ENCODE results near the gene ALOXE3. TPM values are rescaled to one million over a fixed set of nuclear protein-coding genes. Genes with fewer than 3 reads are reported as not detected.

ALOXE3 gene
- polyA plus RNA-seq, 4 donors, result 0.13 to 1.6 TPM; not detected in 2

DNA sequence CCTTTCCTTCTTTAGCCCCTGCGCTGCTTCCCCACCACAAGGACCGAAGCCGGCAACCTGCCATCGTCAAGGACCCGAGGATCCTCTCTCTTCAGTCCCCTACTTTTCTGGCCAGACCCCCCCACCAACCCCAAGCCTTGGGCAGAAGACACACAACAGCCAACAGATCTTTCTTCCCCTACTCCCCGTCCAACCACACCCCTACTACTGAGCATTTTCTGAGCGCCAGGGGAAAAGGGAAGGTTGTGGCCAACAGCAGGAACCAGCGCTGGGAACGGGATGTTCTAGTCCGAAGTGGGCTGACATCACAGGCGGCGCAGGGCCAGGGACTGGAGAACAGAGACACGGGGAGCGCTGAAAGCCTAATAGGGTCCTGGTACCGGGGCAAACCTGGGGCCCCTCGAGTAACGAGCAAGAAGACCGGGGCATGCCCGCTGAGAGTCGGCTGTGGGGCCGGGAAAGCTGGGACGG is 33.4 kb upstream of the ALOXE3 start:
- H3K36me3 ChIP-seq (ENCODE audit: control insufficient read depth in 3 of 3, insufficient read depth in 2 of 3, low read depth in 1 of 3, low read length in 3 of 3), result peaks cover 21 to 45% (median 24%) of the 10 kb centered on the region in 3 donors
- WGBS, 3 donors, result 1 to 3% (median 3%) methylated on average over 22 of the region's 22 CpGs
- H3K27ac ChIP-seq (ENCODE audit: low read depth in 1 of 3, low read length in 2 of 3), result peak overlapping the region; percentile 90 to 97 (median 92)
- peaks cover 0 to 56% (median 12%) of the 10 kb centered on the region in 3 donors for H3K4me1 ChIP-seq (ENCODE audit: control insufficient read depth in 3 of 3, insufficient read depth in 2 of 3, low read depth in 1 of 3, low read length in 2 of 3)
- peak overlapping the region; percentile 59 to 69 (median 64) for H3K4me3 ChIP-seq (ENCODE audit: low read depth in 1 of 3, low read length in 3 of 3)
- peak in 1 of 2 donors; percentile 77 for DNase-seq
- H3K27me3 ChIP-seq (ENCODE audit: control insufficient read depth in 3 of 3, insufficient read depth in 3 of 3, low read length in 3 of 3), result no peaks in the 10 kb centered on the region
- FAIRE-seq, result no peak
- H3K9me3 ChIP-seq (ENCODE audit: control insufficient read depth in 2 of 2, insufficient read depth in 1 of 2, low read depth in 1 of 2, low read length in 1 of 2), result no peaks in the 10 kb centered on the region

DNA sequence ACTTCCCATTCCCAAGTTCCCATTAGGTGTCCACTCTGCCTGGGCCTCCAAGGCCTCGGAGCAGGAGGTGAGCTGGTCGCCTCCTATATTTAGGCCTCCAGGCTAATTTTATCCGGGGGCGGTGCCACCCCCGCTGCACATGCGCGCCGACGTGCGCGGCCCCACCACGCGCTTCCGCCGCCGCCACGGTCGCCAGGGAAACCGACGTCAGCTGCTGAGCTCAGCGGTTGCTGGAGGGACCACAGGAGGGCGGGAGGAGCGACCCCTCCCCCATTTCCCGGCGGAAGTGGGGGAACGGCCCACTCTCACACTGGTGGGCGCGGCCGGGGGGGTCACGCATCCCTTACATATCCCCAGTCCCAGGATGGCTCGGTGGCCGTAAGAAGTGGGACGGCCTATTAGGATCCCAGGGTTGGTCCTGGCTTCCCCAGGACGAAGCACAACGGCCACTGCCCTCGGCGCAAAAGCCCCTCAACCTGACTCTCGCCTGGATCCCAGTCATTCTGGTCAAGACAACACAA is 32.9 kb upstream of the ALOXE3 start:
- peak; percentile 61 to 92 for DNase-seq
- Histone ChIP-seq H3K4me1 (ENCODE audit: control insufficient read depth in 3 of 3, insufficient read depth in 2 of 3, low read depth in 1 of 3, low read length in 2 of 3) (peaks cover 0 to 56% (median 12%) of the 10 kb centered on the region in 3 donors), H3K27me3 (ENCODE audit: control insufficient read depth in 3 of 3, insufficient read depth in 3 of 3, low read length in 3 of 3) (no peaks in the 10 kb centered on the region), H3K4me3 (ENCODE audit: low read depth in 1 of 3, low read length in 3 of 3) (peak overlapping the region; percentile 59 to 69 (median 64)), H3K9me3 (ENCODE audit: control insufficient read depth in 2 of 2, insufficient read depth in 1 of 2, low read depth in 1 of 2, low read length in 1 of 2) (no peaks in the 10 kb centered on the region), H3K27ac (ENCODE audit: low read depth in 1 of 3, low read length in 2 of 3) (peak overlapping the region; percentile 90 to 97 (median 92)), H3K36me3 (ENCODE audit: control insufficient read depth in 3 of 3, insufficient read depth in 2 of 3, low read depth in 1 of 3, low read length in 3 of 3) (peaks cover 21 to 50% (median 29%) of the 10 kb centered on the region in 3 donors)
- 1 to 8% (median 4%) methylated on average over 37 to 38 of the region's 38 CpGs for WGBS, 3 donors
- FAIRE-seq, result no peak

DNA sequence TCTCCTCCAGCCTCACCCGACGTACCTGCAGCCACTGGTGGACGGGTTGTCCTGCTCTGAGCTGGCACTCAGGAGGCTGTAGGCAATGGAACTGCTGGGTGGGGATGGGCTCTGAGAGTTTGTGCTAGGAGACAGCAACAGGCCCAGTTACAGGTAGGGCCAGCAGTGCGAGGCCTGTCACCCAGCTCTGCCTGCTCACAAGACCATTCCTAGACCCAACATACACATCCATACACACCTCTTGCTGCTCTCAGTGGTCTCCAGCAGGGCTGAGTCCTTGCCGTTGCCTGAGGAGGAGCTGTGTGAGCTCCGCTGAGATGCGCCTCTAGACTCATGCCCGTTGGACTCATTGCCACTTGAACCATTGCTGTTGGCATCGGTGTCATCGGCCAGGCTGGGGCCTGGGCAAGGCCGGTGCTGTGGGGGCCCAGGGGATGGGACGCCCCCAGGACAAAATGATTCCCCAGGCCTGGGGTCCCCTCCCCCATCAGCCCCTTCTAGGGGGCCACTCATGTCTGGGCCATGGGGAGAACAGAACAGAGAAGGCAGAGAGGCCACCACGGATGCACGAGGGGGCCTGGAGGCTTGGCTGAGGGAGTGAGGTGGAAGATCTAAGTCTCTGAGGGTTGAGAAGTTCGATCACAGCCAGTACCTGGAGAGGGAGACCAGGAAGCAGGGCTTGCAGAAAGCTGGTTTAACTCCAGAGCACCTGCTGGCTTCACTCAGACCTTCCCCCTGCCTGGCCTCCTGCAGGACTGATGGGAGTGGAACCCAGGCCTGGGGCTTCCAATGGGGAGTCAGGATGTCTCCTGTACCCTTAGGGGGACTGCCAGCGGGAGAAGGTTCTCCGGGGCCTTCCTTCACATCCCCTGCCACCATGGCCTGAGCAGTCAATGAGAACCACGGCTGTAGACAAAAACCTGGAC is 32.1 kb upstream of the ALOXE3 start:
- no peaks in the 10 kb centered on the region for H3K9me3 ChIP-seq (ENCODE audit: control insufficient read depth in 2 of 2, insufficient read depth in 1 of 2, low read depth in 1 of 2, low read length in 1 of 2)
- no peaks in the 10 kb centered on the region for H3K27me3 ChIP-seq (ENCODE audit: control insufficient read depth in 3 of 3, insufficient read depth in 3 of 3, low read length in 3 of 3)
- FAIRE-seq (no peak), DNase-seq (no peak)
- peak overlapping the region; percentile 90 to 97 (median 92) for H3K27ac ChIP-seq (ENCODE audit: low read depth in 1 of 3, low read length in 2 of 3)
- WGBS, 3 donors, result 77 to 82% (median 81%) methylated on average over 18 of the region's 18 CpGs
- H3K4me3 ChIP-seq (ENCODE audit: low read depth in 1 of 3, low read length in 3 of 3), result peak overlapping the region in 2 of 3 donors; percentile 64 to 69
- peaks cover 0 to 51% (median 12%) of the 10 kb centered on the region in 3 donors for H3K4me1 ChIP-seq (ENCODE audit: control insufficient read depth in 3 of 3, insufficient read depth in 2 of 3, low read depth in 1 of 3, low read length in 2 of 3)
- peaks cover 24 to 57% (median 29%) of the 10 kb centered on the region in 3 donors for H3K36me3 ChIP-seq (ENCODE audit: control insufficient read depth in 3 of 3, insufficient read depth in 2 of 3, low read depth in 1 of 3, low read length in 3 of 3)

DNA sequence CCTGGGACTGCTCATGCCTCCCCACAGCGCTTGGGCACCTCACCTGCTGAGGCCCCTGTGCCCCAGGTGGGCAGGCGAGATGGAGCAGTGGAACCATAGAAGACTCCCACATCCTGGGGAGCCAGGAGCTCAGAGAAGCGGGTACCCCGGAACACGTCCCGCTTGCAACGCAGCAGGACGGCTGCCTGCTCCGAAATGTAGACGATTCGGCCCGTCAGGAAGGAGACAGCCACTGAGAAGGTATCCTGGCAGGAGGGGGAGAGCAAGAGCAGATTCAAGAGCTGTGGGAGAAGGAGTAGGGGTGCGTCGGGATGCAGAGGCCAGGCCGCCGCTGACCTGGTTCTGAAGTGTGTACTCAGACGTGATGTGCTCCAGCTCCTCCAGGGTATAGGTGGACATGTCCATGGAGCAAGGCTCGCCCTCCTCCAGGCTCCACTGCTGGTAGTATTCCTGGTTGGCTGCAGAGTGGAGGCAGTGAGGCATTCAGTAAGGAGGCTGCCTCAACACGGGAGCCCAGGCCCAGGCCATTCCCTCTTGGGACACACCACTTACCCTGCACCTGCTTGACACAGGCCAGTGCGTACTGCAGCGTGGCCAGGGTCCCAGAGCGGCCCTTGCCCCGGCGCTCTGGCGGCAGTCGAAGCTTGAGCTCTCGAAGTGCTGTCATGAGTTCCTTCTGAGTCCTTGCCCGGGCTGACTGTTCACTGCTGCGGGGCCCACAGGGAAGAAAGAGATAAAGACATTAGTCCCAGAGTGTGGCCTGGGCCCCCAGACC is 31.3 kb upstream of the ALOXE3 start:
- no peaks in the 10 kb centered on the region for H3K9me3 ChIP-seq (ENCODE audit: control insufficient read depth in 2 of 2, insufficient read depth in 1 of 2, low read depth in 1 of 2, low read length in 1 of 2)
- peaks cover 0 to 43% (median 12%) of the 10 kb centered on the region in 3 donors for H3K4me1 ChIP-seq (ENCODE audit: control insufficient read depth in 3 of 3, insufficient read depth in 2 of 3, low read depth in 1 of 3, low read length in 2 of 3)
- H3K27ac ChIP-seq (ENCODE audit: low read depth in 1 of 3, low read length in 2 of 3), result no peak overlapping the region
- DNase-seq (no peak), FAIRE-seq (no peak)
- H3K36me3 ChIP-seq (ENCODE audit: control insufficient read depth in 3 of 3, insufficient read depth in 2 of 3, low read depth in 1 of 3, low read length in 3 of 3), result peaks cover 25 to 65% (median 34%) of the 10 kb centered on the region in 3 donors
- H3K27me3 ChIP-seq (ENCODE audit: control insufficient read depth in 3 of 3, insufficient read depth in 3 of 3, low read length in 3 of 3), result no peaks in the 10 kb centered on the region
- 95 to 97% (median 96%) methylated on average over 29 of the region's 29 CpGs for WGBS, 3 donors
- no peak overlapping the region for H3K4me3 ChIP-seq (ENCODE audit: low read depth in 1 of 3, low read length in 3 of 3)

DNA sequence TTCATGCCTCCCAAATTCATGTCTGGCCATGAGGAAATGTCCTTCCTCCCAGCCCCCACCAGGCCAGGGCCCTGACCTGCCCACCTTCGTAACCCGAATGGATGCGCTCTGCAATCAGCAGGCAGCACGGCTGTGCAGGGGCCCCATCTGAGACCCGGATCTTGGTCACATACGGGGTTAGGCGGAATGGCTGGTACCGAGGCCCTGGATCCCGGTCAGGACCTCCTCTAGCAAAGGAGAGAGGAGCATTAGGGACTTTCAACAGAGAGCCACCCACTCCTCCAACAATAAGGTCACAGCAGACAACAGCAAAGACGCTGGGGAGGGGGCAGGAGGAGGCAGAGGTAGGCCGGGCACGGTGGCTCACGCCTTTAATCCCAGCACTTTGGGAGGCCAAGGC is 30.2 kb upstream of the ALOXE3 start:
- H3K9me3 ChIP-seq (ENCODE audit: control insufficient read depth in 2 of 2, insufficient read depth in 1 of 2, low read depth in 1 of 2, low read length in 1 of 2), result no peaks in the 10 kb centered on the region
- no peak overlapping the region for H3K27ac ChIP-seq (ENCODE audit: low read depth in 1 of 3, low read length in 2 of 3)
- WGBS, 3 donors, result 93 to 95% (median 95%) methylated on average over 13 of the region's 13 CpGs
- no peaks in the 10 kb centered on the region for H3K27me3 ChIP-seq (ENCODE audit: control insufficient read depth in 3 of 3, insufficient read depth in 3 of 3, low read length in 3 of 3)
- H3K4me3 ChIP-seq (ENCODE audit: low read depth in 1 of 3, low read length in 3 of 3), result no peak overlapping the region
- peaks cover 35 to 75% (median 43%) of the 10 kb centered on the region in 3 donors for H3K36me3 ChIP-seq (ENCODE audit: control insufficient read depth in 3 of 3, insufficient read depth in 2 of 3, low read depth in 1 of 3, low read length in 3 of 3)
- DNase-seq, result no peak
- peaks cover 0 to 33% (median 12%) of the 10 kb centered on the region in 3 donors for H3K4me1 ChIP-seq (ENCODE audit: control insufficient read depth in 3 of 3, insufficient read depth in 2 of 3, low read depth in 1 of 3, low read length in 2 of 3)
- FAIRE-seq, result no peak

DNA sequence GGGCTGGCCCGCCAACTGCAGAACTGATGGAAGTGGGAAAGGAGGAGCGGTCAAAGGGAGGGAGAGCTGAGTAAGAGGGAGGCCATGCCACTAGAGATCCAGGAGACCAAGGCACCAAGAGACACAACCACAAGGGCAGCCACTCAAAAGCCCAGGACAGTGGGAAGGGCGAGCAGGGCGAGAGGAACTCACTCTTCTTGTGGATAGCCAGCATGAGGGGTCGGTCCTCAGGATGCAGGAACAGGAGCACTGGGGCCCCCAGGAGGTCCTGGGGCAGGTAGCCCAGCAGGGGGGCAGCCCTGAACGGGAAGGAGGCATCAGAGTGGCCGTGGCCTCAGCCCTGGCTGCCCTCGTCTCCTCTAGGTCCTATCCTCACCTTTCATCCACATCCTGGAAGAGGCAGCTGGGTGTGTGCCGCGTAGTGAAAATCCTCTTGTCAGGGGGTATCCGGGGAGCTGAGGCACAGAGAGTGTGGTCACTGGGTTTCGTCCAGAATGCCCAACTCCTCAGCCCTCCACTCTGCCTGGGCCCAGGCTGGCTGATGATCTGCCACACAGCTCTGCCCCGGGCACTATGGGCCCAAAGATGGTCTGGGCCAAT is 29.6 kb upstream of the ALOXE3 start:
- WGBS, 3 donors, result 92 to 93% (median 92%) methylated on average over 13 of the region's 13 CpGs
- peaks cover 38 to 79% (median 46%) of the 10 kb centered on the region in 3 donors for H3K36me3 ChIP-seq (ENCODE audit: control insufficient read depth in 3 of 3, insufficient read depth in 2 of 3, low read depth in 1 of 3, low read length in 3 of 3)
- DNase-seq (no peak), FAIRE-seq (no peak)
- no peaks in the 10 kb centered on the region for H3K9me3 ChIP-seq (ENCODE audit: control insufficient read depth in 2 of 2, insufficient read depth in 1 of 2, low read depth in 1 of 2, low read length in 1 of 2)
- peak overlapping the region in 1 of 3 donors; percentile 11 for H3K27ac ChIP-seq (ENCODE audit: low read depth in 1 of 3, low read length in 2 of 3)
- peaks cover 0 to 26% (median 8%) of the 10 kb centered on the region in 3 donors for H3K4me1 ChIP-seq (ENCODE audit: control insufficient read depth in 3 of 3, insufficient read depth in 2 of 3, low read depth in 1 of 3, low read length in 2 of 3)
- H3K4me3 ChIP-seq (ENCODE audit: low read depth in 1 of 3, low read length in 3 of 3), result no peak overlapping the region
- H3K27me3 ChIP-seq (ENCODE audit: control insufficient read depth in 3 of 3, insufficient read depth in 3 of 3, low read length in 3 of 3), result no peaks in the 10 kb centered on the region

DNA sequence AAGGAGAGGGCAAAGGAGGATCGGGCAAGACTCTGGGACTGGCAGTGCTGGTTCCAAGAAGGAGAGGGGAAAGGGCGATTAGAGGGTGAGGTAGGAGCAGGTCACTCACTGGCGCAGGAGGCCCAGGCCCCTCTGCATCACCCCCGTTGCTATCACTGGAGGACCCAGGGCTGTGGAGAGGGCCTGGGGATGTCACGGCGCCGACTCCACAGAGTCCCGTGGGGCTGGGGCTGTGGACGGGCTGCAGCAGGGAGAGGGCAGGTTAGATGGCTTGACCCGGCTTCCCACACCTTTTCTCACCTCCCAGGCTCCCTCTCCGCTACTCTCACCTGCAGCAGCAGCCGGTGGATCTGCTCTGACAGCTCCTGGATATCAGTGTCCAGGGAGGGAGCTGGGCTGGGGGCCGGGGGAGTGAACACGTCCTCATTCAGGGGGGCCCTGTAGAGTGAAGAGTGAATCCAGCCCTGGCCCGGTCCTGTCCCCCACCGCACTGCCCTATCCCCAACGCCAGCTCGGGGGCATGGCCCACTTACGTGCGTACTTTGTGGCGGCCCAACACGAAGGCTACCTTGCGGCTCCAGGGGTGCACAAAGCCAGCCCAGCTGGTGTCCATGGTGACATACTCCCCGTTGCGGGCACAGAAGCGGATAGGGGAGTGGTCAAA is 29.0 kb upstream of the ALOXE3 start:
- no peak overlapping the region for H3K4me3 ChIP-seq (ENCODE audit: low read depth in 1 of 3, low read length in 3 of 3)
- WGBS, 3 donors, result 93 to 94% (median 93%) methylated on average over 26 of the region's 26 CpGs
- no peaks in the 10 kb centered on the region for H3K27me3 ChIP-seq (ENCODE audit: control insufficient read depth in 3 of 3, insufficient read depth in 3 of 3, low read length in 3 of 3)
- FAIRE-seq (no peak), DNase-seq (no peak)
- no peak overlapping the region for H3K27ac ChIP-seq (ENCODE audit: low read depth in 1 of 3, low read length in 2 of 3)
- no peaks in the 10 kb centered on the region for H3K9me3 ChIP-seq (ENCODE audit: control insufficient read depth in 2 of 2, insufficient read depth in 1 of 2, low read depth in 1 of 2, low read length in 1 of 2)
- H3K4me1 ChIP-seq (ENCODE audit: control insufficient read depth in 3 of 3, insufficient read depth in 2 of 3, low read depth in 1 of 3, low read length in 2 of 3), result peaks cover 0 to 20% (median 4%) of the 10 kb centered on the region in 3 donors
- H3K36me3 ChIP-seq (ENCODE audit: control insufficient read depth in 3 of 3, insufficient read depth in 2 of 3, low read depth in 1 of 3, low read length in 3 of 3), result peaks cover 42 to 85% (median 48%) of the 10 kb centered on the region in 3 donors
